HG03354 (cell line): ENCODE results near the gene CCR1.
"Not testable (repeated sequence)": the region's sequence is repeated elsewhere in the genome, so short reads cannot be mapped to it uniquely, and the experiment has no call there.

Experiments
- ATAC-seq: cut with Tn5 transposase; IDR thresholded peaks from one replicate; pipeline ENCODE4 v1.9.1; 2021; ENCODE audit warnings: mild to moderate bottlenecking; ENCODE audit not compliant: unreplicated experiment, poor library complexity, severe bottlenecking

The CCR1 gene

GRCh38 chr3:46214751-46215352 lies 6.7 kb upstream of the CCR1 start:
- no peak for ATAC-seq

DNA sequence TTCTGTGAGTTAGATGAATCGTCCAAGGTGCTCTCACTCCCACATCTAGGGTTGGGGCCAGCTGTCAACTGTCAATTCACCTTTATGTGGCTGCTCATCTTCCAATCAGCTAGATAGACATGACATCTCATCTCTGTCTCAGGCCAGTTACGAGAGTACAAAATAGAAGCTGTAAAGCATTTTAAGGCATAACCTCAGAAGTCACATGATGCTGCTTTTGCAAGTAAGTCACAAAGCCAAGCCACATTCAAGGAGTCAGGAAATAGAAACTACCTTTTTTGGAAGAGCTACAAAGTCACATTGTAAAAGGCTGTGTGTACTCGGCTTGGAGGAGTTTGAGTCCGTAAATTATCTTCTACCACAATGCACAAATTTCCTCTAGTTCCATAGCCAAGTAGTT lies 5.1 kb upstream of the CCR1 start:
- ATAC-seq, result no peak

DNA sequence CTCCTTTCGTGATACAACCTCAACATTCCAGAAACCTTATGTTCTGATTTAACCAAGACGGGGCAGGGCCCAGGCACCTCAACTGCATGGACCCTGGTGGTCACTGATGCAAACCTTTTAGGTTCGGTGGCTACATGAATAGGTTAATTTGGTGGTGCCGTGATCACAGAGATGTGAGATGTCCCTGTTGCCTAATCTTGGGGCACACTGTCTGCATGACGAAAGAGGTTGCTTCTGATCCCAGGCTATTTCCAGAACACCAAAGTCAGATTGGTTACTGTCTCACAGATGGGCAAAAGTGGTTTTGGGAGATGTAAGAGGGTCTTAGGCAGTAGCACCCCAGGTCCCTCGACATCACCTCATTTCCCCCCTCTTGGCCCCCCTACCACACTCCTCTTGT lies 4.0 kb upstream of the CCR1 start:
- ATAC-seq, result no peak

DNA sequence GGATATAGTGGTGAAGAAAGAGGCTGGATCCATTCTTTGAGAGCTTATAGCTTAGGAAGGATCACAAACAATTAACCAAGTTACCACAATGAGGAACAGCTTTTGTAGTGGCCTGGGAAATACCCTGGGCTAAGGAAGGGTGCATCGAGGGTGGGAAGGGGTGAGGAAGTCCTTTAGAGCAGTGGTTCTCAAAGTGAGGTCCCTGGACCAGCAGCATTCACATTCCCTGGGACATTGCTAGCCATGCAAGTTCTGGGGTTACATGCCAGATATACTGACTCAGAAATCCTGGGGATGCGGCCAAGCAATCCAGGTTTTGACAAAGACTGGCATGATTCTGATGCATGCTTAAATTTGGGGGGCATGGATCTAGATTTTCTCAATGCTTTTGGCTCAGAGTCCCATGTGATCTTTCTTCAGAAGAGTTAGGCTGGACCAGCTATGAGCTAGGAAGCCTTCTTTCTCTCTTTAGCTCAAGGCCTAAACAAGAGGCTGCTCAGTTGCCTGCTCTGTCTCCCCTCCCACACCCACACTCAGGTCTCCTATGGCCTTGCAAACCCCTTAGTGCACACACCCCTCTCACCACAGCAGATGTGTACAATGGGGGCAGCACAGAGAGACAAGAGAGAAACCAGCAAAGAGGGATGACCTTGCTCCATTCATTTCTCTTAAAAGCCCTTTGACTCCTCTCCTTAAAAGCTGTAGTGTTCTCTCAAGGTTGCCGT lies 1.8 kb upstream of the CCR1 start:
- no peak for ATAC-seq

GRCh38 chr3:46209053-46209452 lies 940 bp upstream of the CCR1 start:
- no peak for ATAC-seq

GRCh38 chr3:46207514-46207913 lies 599 bp downstream of the CCR1 start:
- ATAC-seq, result not testable (repeated sequence)

GRCh38 chr3:46206282-46207015 lies 1.7 kb downstream of the CCR1 start:
- no peak for ATAC-seq

DNA sequence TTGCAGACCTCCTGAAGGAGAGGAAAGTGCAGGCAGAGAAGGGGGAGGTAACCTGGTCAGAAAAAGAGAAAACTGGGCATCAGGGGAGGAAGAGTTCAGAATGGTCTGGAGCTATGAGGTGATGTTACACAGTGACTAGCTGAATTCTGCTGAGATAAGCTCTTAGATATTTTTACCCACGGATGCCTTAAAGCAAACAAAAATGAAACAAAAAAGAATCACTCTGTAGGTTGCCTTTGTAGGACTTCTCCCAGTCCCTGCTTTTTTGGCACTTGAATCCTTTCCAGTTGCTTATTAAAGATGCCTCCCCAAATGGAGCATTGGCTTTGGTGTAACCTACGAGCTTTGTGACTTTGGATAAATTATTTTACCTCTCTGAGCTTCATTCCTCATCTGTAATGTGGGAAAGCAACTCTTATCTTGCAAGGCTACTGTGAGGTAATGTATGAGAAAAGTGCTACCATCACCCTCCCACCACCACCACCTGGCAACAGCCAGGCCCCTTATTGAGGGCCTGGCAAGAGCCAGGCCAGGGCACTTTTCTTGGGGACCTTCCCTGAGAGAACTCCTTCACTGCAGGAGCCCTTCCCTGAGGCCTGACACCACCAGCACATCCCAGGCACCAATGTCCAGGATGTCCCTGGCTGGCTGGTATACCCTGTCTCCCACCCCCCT lies 2.7 kb downstream of the CCR1 start:
- no peak for ATAC-seq

GRCh38 chr3:46203681-46204080 lies 4.4 kb downstream of the CCR1 start:
- no peak for ATAC-seq

- ATAC-seq, result no peak
These were observed 5.6 kb downstream of the CCR1 start for GRCh38 chr3:46202535-46202934.

DNA sequence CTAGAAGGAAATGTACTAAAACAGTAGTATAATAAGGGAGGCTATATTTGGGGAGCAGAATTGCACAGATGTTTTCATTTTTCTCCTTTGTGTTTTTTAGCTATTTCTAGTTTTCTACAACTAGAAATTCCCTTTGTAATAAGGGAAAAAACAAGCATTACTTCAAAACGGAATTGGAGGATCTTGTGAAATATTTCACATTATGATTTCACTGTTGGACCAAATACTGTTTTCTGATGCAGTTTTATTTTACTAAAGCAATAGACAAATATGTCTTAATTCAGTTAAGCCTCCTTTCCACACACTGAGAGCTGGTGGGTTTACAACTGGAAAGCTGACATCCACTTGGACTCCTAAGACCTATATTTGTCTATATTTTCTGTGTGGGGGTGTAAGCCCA lies 7.3 kb downstream of the CCR1 start:
- ATAC-seq, result no peak

DNA sequence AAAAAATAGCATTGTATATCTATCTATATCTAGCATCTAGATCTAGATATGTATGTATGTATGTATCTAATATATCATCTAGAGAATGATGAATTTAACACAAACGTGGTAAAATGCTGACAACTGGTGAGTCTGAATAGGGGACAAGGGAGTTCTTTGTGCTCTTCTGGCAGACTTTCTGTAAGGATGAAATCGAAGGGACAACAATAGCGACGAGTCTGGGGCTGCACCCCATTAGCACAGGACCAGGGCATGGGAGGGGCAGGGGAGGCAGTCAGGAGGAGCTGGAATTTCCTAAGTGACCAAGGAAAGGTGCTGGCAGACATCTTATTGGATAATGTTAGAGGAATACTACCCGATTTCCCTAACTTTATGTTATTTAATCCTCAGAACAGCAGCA lies 7.9 kb downstream of the CCR1 start:
- no peak for ATAC-seq

DNA sequence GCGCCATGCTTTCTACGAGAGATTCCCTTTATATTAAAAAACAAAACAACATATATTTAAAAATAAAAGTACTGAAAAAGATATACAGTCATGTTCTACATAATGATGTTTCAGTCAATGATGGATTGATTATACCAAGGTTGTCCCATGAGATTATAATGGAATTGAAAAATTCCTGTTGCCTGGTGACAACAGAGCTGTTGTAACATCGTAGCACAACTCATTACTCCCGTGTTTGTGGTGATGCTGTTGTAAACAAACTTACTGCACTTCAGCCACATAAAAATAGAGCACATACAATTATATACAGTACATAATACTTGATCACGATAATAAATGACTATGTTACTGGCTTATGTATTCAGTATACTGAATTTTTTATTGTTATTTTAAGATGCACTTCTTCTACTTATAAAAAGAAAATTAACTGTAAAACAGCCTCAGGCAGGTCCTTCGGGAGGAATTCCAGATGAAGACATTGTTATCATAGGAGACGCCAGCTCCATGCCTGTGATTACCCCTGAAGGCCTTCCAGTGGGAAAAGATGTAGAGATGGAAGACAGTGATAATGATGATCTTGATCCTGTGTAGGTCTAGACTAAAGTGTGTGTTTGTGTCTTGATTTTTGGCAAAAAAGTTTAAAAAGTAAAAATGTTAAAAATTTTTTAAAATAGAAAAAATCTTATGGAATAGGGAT lies 11.7 kb downstream of the CCR1 start:
- no peak for ATAC-seq

DNA sequence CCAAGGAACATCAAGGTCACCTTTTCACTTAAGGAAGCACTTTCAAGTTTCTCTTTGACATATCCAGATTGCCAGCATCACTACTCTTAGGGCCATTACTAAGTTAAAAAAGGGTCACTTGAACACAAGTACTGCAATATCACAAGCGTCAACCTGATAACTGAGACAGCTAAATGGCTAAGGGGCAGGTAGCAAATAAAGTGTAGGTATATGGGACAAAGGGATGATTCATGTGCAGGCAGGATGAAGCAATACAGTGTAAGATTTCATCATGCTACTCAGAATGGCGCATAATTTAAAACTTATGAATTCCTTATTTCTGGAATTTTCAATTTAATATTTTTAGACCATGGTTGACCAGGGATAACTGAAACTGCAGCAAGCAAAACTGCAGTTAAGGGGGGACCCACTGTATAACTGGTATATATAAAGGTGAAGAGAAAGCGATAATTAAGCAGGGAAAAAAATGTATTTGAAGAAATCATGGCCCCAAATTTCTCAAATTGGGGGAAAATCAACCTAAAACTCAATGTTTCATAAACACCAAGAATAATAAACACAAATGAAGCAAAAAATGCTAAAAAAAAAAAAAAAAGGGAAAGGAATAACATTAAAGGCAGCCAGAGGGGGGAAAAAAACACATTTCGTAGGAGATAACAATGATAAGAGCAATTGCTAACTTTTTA lies 13.1 kb downstream of the CCR1 start:
- ATAC-seq, result no peak

DNA sequence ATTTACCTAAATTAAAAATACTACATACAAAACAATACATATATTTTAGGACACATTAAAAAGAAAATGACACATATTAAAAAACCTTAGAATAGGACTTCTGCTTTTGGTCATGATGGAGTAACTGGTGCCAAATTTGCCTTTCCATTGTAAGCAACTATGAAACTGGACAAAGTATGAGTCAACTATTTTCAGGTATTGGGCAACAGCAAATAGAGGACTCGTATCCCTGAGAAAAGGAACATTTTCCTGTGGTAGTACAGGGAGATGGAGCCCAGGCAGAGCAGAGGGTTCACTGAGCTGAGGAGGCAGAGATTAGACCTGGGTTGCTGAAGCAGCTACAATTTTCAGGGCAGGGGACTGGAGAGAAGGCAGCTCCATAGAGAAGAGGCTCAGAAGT lies 14.7 kb downstream of the CCR1 start:
- ATAC-seq, result no peak

DNA sequence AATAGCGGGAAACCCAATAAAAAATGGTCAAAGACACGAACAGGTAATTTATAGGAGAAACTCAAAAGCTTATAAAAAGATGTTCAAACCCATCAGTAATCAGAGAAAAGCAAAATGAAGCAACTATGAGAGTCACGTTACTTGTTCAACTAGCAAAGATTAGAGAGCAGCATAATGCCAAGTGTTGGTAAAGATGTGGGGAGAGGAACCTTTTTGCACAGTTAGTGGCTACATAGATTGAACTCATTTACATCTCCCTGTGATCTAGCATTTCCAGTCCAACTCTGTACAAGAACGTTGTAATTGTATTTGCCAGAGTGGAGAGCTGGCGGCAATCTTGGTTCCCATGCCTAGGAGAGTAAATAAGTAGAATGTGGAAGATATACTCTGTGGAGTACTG lies 15.2 kb downstream of the CCR1 start:
- ATAC-seq, result no peak

- no peak for ATAC-seq
These were observed 16.4 kb downstream of the CCR1 start for GRCh38 chr3:46191730-46192129.

- no peak for ATAC-seq
These were observed 19.4 kb downstream of the CCR1 start for GRCh38 chr3:46188708-46189107.

DNA sequence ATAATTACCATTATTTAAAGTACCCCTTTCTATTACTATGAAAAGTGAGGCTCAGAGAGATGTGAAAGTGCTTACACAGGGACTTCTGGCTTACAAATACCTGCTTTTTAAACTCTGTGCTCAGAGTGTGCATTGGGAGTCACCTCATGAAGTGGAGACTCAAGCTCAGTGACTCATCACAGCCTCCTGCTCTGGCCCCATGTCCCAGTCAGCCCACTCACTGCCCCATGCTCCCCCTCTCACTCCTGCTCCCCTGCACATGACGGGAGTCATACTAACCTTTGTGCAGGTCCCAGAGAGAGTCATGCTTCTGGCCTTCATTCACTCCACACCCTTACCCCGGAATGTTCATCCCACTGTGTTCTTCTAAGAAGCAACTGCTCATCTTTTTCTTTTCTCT lies 20.2 kb downstream of the CCR1 start:
- no peak for ATAC-seq

DNA sequence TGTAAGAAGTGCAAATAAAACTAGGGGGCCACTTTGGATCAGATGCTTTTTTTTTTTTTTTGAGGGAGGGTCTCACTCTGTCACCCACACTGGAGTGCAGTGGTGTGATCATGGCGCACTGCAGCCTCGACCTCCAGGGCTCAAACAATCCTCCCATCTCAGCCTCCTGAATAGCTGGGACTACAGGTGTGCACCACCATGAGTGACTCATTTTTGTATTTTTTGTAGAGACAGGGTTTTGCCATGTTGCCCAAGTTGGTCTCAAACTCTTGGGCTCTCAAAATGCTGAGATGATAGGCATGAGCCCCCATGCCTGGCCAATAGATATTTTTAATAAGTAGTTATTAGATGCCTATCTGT lies 20.8 kb downstream of the CCR1 start:
- ATAC-seq, result peak; percentile 38
